HCT116 (cell line): ENCODE results near the gene SLC35F1. TPM values are rescaled to one million over a fixed set of nuclear protein-coding genes. Genes with fewer than 3 reads are reported as not detected.

Experiments
- ATAC-seq: fragments of 200-7000 bp; cut with Tn5 transposase; 2 replicates; pipeline ENCODE4 v1.9.1; 2020; ENCODE audit warnings: mild to moderate bottlenecking, moderate library complexity
- BruUV-seq: library from RNA; stranded (reverse); fragments of 400-500 nt; replicated peaks from 2 replicates; lab custom pipeline; 2021; lab: Mats Ljungman, UMichigan
- CTCF ChIA-PET: fragments of 300-600 bp; sonication (Branson Sonifier 250); formaldehyde crosslinking; loops from one replicate; lab custom pipeline; 2021; ENCODE audit warnings: antibody characterized with exemption; lab: Charles Lee
- POLR2A ChIA-PET: fragments of 300-600, 350-600 bp; sonication (Branson Sonifier 250); formaldehyde crosslinking; loops from one replicate; lab custom pipeline; 2021; ENCODE audit warnings: antibody characterized with exemption; lab: Charles Lee
- RAD21 ChIA-PET, 2 experiments: fragments of 300-600 bp; sonication (Branson Sonifier 250); formaldehyde crosslinking; loops; one replicate each; lab custom pipeline; 2023; ENCODE audit warnings: low total read pairs in 2 of 2; ENCODE audit not compliant: uncharacterized antibody in 2 of 2, unreplicated experiment in 2 of 2, low non-redundant PET in 1 of 2; lab: Charles Lee
- DNase-seq: peaks from one replicate; pipeline ENCODE4 v3.0.0-alpha.2; 2010; ENCODE audit warnings: low read depth, low spot score
- H2AFZ ChIP-seq: fragments of 200-600 bp; shearing (Covaris generic), sonication (generic); 2 replicates; pipeline ENCODE4 v1.6.1; 2017; ENCODE audit warnings: low read depth, mixed run types, mixed read lengths, antibody characterized with exemption, low read length; ENCODE audit not compliant: poor library complexity, severe bottlenecking
- H3K27ac ChIP-seq: 2 replicates; pipeline ENCODE4 v1.5.1; 2012; ENCODE audit warnings: low read depth, low read length
- H3K27me3 ChIP-seq: fragments of 200-600 bp; sonication (generic); 2 replicates; pipeline ENCODE4 v1.6.1; 2016; ENCODE audit warnings: mixed run types, low read length, mixed read lengths; ENCODE audit not compliant: insufficient read depth
- H3K36me3 ChIP-seq, 2 experiments: fragments of 200-500 bp in 1 of 2; fragments of 200-600 bp in 1 of 2; sonication (Bioruptor generic) in 1 of 2; sonication (generic) in 1 of 2; 2 replicates each; pipeline versions ENCODE4 v1.5.1 to v1.6.1; 2014 to 2016; ENCODE audit warnings: low read length in 2 of 2, inconsistent platforms in 1 of 2, mixed read lengths in 1 of 2, mixed run types in 1 of 2; ENCODE audit not compliant: insufficient read depth in 2 of 2, control insufficient read depth in 1 of 2
- H3K4me1 ChIP-seq, 2 experiments: fragments of 200-600 bp in 1 of 2; sonication (generic) in 1 of 2; 2 replicates each; pipeline versions ENCODE4 v1.5.1 to v1.6.1; 2012 to 2017; ENCODE audit warnings: low read length in 2 of 2, inconsistent platforms in 1 of 2, mild to moderate bottlenecking in 1 of 2, mixed read lengths in 1 of 2, mixed run types in 1 of 2, moderate library complexity in 1 of 2; ENCODE audit not compliant: insufficient read depth in 2 of 2, control insufficient read depth in 1 of 2
- H3K4me2 ChIP-seq: fragments of 200-600 bp; sonication (generic); 2 replicates; pipeline ENCODE4 v1.6.1; 2017; ENCODE audit warnings: mixed run types, low read length, mixed read lengths
- H3K4me3 ChIP-seq, 2 experiments: fragments of 200-600 bp in 1 of 2; sonication (generic) in 1 of 2; replicated peaks in 1 of 2; 2 replicates each; pipeline ENCODE4 v1.5.1; 2011 to 2016; ENCODE audit warnings: low read length in 2 of 2, control low read depth in 1 of 2, low read depth in 1 of 2, mild to moderate bottlenecking in 1 of 2, mixed read lengths in 1 of 2, mixed run types in 1 of 2
- H3K79me2 ChIP-seq: fragments of 200-600 bp; sonication (generic); 2 replicates; pipeline ENCODE4 v1.6.1; 2017; ENCODE audit warnings: mild to moderate bottlenecking, mixed run types, low read length, moderate library complexity, mixed read lengths; ENCODE audit not compliant: insufficient read depth
- H3K9ac ChIP-seq: fragments of 200-600 bp; sonication (generic); 2 replicates; pipeline ENCODE4 v1.6.1; 2016; ENCODE audit warnings: low read length, mixed read lengths
- H3K9me2 ChIP-seq: fragments of 200-600 bp; sonication (generic), shearing (Covaris generic); 2 replicates; pipeline ENCODE4 v1.6.1; 2017; ENCODE audit warnings: mixed run types, mild to moderate bottlenecking, moderate library complexity; ENCODE audit not compliant: insufficient read depth
- H3K9me3 ChIP-seq, 2 experiments: fragments of 200-500 bp in 1 of 2; fragments of 200-600 bp in 1 of 2; sonication (Bioruptor generic) in 1 of 2; sonication (generic) in 1 of 2; 2 replicates each; pipeline ENCODE4 v1.6.1; 2014 to 2017; ENCODE audit warnings: low read length in 2 of 2, mixed read lengths in 2 of 2, inconsistent platforms in 1 of 2, low read depth in 1 of 2, mild to moderate bottlenecking in 1 of 2, mixed run types in 1 of 2, moderate library complexity in 1 of 2; ENCODE audit not compliant: control insufficient read depth in 1 of 2, insufficient read depth in 1 of 2
- H4K20me1 ChIP-seq: fragments of 200-600 bp; sonication (generic), shearing (Covaris generic); 2 replicates; pipeline ENCODE4 v1.6.1; 2017; ENCODE audit warnings: mixed run types, mild to moderate bottlenecking, moderate library complexity; ENCODE audit not compliant: insufficient read depth
- CBX3 ChIP-seq: IDR thresholded peaks from 2 replicates; pipeline ENCODE4 v1.6.1; 2012; ENCODE audit warnings: low read depth
- CEBPB ChIP-seq: IDR thresholded peaks from 2 replicates; pipeline ENCODE4 v1.6.1; 2012; ENCODE audit warnings: low read depth
- EGR1 ChIP-seq: IDR thresholded peaks from 2 replicates; pipeline ENCODE4 v1.6.1; 2012; ENCODE audit warnings: low read depth
- ELF1 ChIP-seq: IDR thresholded peaks from 2 replicates; pipeline ENCODE4 v1.6.1; 2012; ENCODE audit warnings: low read depth, borderline replicate concordance
- EZH2 ChIP-seq: fragments of 200-600 bp; sonication (generic); IDR thresholded peaks from 2 replicates; pipeline ENCODE4 v1.6.1; 2017; ENCODE audit warnings: antibody characterized with exemption, mixed run types
- EZH2phosphoT487 ChIP-seq: fragments of 200-600 bp; IDR thresholded peaks from 2 replicates; pipeline ENCODE4 v1.6.1; 2018; ENCODE audit warnings: antibody characterized with exemption, borderline replicate concordance
- FOSL1 ChIP-seq: IDR thresholded peaks from 2 replicates; pipeline ENCODE4 v1.6.1; 2012; ENCODE audit warnings: low read depth
- JUND ChIP-seq: IDR thresholded peaks from 2 replicates; pipeline ENCODE4 v1.6.1; 2012
- POLR2A ChIP-seq: IDR thresholded peaks from 2 replicates; pipeline ENCODE4 v1.7.0; 2011; ENCODE audit warnings: borderline replicate concordance; ENCODE audit not compliant: insufficient read depth, insufficient read length; ENCODE audit errors: extremely low read depth
- POLR2AphosphoS5 ChIP-seq: IDR thresholded peaks from 2 replicates; pipeline ENCODE4 v1.6.1; 2011; ENCODE audit warnings: mild to moderate bottlenecking, low read depth, low read length, moderate library complexity
- RAD21 ChIP-seq: IDR thresholded peaks from 2 replicates; pipeline ENCODE4 v1.6.1; 2012; ENCODE audit warnings: low read depth, mild to moderate bottlenecking
- REST ChIP-seq: IDR thresholded peaks from 2 replicates; pipeline ENCODE4 v1.6.1; 2012; ENCODE audit warnings: low read depth
- SP1 ChIP-seq: IDR thresholded peaks from 2 replicates; pipeline ENCODE4 v1.6.1; 2012; ENCODE audit warnings: low read depth
- SRF ChIP-seq: IDR thresholded peaks from 2 replicates; pipeline ENCODE4 v1.6.1; 2012; ENCODE audit warnings: low read depth
- YY1 ChIP-seq: IDR thresholded peaks from 2 replicates; pipeline ENCODE4 v1.6.1; 2011; ENCODE audit warnings: low read length, low read depth, moderate library complexity, mild to moderate bottlenecking; ENCODE audit not compliant: insufficient replicate concordance; ENCODE audit errors: extremely low read depth
- ZFX ChIP-seq: fragments of 450-650 bp; IDR thresholded peaks from 2 replicates; pipeline ENCODE4 v1.6.1; 2017
- ZNF274 ChIP-seq: fragments of 200-500 bp; sonication (Bioruptor generic); IDR thresholded peaks from 2 replicates; pipeline ENCODE4 v1.6.1; 2014; ENCODE audit warnings: mild to moderate bottlenecking, low read depth, low read length, inconsistent platforms
- intact Hi-C: fragments of 100-400 bp; cut with micrococcal nuclease; formaldehyde crosslinking; loops from 2 replicates; pipeline ENCODE4 v1.10.0; 2022
- total RNA-seq: library from RNA; stranded (reverse); gene quantifications from one replicate; pipeline ENCODE4 v1.2.1, GENCODE V29; 2021; ENCODE audit not compliant: unreplicated experiment
- TF ChIP-seq, protein P1 (sequence below): IDR thresholded peaks from 2 replicates; pipeline ENCODE4 v1.6.1; 2011; ENCODE audit warnings: mild to moderate bottlenecking, low read length, moderate library complexity; ENCODE audit not compliant: insufficient replicate concordance; ENCODE audit errors: extremely low read depth
- TF ChIP-seq, protein P2 (sequence below): IDR thresholded peaks from 2 replicates; pipeline ENCODE4 v1.6.1; 2012
- TF ChIP-seq, protein P3 (sequence below), 3 experiments: fragments of 200-600 bp in 1 of 3; sonication (generic) in 1 of 3; IDR thresholded peaks in 2 of 3; conservative IDR thresholded peaks in 1 of 3; 2 replicates each; pipeline ENCODE4 v1.5.1; 2012 to 2017; ENCODE audit warnings: low read depth in 2 of 3, low read length in 2 of 3, antibody characterized with exemption in 1 of 3, borderline replicate concordance in 1 of 3, control low read depth in 1 of 3, mild to moderate bottlenecking in 1 of 3, mixed read lengths in 1 of 3, mixed run types in 1 of 3, moderate library complexity in 1 of 3; ENCODE audit not compliant: insufficient read depth in 1 of 3

SLC35F1 gene
- total RNA-seq, 1 experiment from 2014 or later, result 0.07 TPM

DNA sequence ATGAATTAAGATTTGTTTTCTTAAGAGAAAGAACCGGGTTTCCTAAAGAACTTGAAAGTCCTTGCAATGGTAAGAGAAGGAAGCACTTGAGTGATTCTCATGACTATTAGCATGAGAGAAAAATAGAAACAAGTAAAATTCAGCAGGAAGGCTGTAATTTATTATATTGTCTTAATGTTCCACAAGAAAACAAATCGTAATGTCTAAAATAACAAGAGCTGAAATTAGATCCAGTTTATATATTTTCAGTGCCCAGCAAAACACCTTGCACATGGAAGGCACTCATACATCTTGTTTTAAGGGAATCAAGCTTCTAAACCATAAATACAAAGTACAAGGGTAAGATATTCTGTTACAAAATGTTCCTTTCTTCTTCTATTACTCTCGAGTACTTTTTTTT lies 411.6 kb downstream of the SLC35F1 start:
- POLR2A ChIA-PET, result no interaction called here
- Histone ChIP-seq H3K27ac (no peak overlapping the region), H4K20me1 (no peaks in the 10 kb centered on the region), H3K4me2 (no peak overlapping the region), H3K4me1 (no peaks in the 10 kb centered on the region), H3K27me3 (no peaks in the 10 kb centered on the region), H3K36me3 (no peaks in the 10 kb centered on the region), H3K79me2 (no peaks in the 10 kb centered on the region), H2AFZ (no peak overlapping the region), H3K4me3 (no peak overlapping the region), H3K9me2 (no peaks in the 10 kb centered on the region), H3K9me3 (no peaks in the 10 kb centered on the region), H3K9ac (no peak overlapping the region)
- intact Hi-C loops, result no loop called here
- DNase-seq, result no peak
- BruUV-seq, result no TSS peak
- TF ChIP-seq JUND (no peak), SP1 (no peak), SRF (no peak), RAD21 (no peak), CEBPB (no peak), EZH2phosphoT487 (no peak), ELF1 (no peak), REST (no peak), CBX3 (no peak), ZFX (no peak), EGR1 (no peak), POLR2A (no peak), ZNF274 (no peak), POLR2AphosphoS5 (no peak), FOSL1 (no peak), YY1 (no peak), EZH2 (no peak)
- TF ChIP-seq, protein P1, sequence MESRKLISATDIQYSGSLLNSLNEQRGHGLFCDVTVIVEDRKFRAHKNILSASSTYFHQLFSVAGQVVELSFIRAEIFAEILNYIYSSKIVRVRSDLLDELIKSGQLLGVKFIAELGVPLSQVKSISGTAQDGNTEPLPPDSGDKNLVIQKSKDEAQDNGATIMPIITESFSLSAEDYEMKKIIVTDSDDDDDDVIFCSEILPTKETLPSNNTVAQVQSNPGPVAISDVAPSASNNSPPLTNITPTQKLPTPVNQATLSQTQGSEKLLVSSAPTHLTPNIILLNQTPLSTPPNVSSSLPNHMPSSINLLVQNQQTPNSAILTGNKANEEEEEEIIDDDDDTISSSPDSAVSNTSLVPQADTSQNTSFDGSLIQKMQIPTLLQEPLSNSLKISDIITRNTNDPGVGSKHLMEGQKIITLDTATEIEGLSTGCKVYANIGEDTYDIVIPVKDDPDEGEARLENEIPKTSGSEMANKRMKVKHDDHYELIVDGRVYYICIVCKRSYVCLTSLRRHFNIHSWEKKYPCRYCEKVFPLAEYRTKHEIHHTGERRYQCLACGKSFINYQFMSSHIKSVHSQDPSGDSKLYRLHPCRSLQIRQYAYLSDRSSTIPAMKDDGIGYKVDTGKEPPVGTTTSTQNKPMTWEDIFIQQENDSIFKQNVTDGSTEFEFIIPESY, result no peak
- TF ChIP-seq, protein P2, sequence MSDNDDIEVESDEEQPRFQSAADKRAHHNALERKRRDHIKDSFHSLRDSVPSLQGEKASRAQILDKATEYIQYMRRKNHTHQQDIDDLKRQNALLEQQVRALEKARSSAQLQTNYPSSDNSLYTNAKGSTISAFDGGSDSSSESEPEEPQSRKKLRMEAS, result no peak
- TF ChIP-seq, protein P3, sequence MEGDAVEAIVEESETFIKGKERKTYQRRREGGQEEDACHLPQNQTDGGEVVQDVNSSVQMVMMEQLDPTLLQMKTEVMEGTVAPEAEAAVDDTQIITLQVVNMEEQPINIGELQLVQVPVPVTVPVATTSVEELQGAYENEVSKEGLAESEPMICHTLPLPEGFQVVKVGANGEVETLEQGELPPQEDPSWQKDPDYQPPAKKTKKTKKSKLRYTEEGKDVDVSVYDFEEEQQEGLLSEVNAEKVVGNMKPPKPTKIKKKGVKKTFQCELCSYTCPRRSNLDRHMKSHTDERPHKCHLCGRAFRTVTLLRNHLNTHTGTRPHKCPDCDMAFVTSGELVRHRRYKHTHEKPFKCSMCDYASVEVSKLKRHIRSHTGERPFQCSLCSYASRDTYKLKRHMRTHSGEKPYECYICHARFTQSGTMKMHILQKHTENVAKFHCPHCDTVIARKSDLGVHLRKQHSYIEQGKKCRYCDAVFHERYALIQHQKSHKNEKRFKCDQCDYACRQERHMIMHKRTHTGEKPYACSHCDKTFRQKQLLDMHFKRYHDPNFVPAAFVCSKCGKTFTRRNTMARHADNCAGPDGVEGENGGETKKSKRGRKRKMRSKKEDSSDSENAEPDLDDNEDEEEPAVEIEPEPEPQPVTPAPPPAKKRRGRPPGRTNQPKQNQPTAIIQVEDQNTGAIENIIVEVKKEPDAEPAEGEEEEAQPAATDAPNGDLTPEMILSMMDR (IDR thresholded peaks at IDR 0.05 in 2 of 3, conservative IDR thresholded peaks at IDR 0.05 in 1 of 3; ENCODE audit: borderline replicate concordance in 1 of 3, insufficient read depth in 1 of 3, low read depth in 2 of 3, low read length in 2 of 3), result no peak
- ATAC-seq, result no peak
- RAD21 ChIA-PET, result no interaction called here
- CTCF ChIA-PET, result no interaction called here
